LHCN-M2 (cell line): ENCODE measurements around the gene CLBA1. TPM values are rescaled to one million over a fixed set of nuclear protein-coding genes. Genes with fewer than 3 reads are reported as not detected.
"Not testable (repeated sequence)": the region's sequence is repeated elsewhere in the genome, so short reads cannot be mapped to it uniquely, and the experiment has no call there.

Experiments used
- DNase-seq: peaks from one replicate; pipeline ENCODE4 v3.0.0-alpha.2; 2012; ENCODE audit warnings: low read depth
- total RNA-seq: library from RNA; depleted of rRNA; stranded (reverse); fragments of >200 nt; gene quantifications from 2 replicates; pipeline ENCODE4 v1.2.3, GENCODE V29; 2014

CLBA1 gene
- total RNA-seq, 1 experiment from 2014 or later = 10.8 TPM

DNA sequence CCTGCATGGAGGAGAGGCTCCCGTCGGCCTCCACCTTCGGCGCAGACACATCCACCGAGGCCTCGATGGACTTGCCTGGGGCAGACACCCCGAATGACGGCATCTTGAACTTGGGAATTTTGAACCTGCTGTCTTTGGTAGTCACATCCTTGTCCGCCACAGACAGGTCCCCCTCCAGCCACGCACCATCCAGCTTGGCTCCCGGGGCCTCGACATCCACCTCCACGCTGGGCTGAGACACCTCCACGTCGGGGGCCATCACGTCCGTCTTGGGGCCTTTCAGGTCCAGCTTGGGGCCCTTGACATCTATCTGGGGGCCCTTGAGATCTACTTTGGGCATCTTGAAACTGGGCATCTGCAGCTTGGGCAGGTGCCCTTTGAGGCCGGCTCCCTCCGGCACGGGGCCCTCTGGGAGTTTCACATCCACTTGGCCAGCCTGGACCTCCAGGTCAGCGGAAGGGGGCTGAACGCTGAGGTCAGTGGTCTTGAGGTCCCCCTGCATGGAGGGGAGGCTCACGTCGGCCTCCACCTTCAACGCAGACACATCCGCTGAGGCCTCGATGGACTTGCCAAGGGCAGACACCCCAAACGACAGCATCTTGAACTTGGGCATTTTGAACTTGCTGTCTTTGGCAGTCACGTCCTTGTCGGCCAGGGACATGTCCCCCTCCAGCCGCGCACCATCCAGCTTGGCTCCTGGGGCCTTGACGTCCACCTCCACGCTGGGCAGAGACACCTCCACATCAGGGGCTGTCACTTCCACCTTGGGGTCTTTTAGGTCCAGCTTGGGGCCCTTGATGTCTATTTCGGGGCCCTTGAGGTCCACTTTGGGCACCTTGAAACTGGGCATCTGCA is 37.5 kb upstream of the CLBA1 start:
- not testable (repeated sequence) for DNase-seq

DNA sequence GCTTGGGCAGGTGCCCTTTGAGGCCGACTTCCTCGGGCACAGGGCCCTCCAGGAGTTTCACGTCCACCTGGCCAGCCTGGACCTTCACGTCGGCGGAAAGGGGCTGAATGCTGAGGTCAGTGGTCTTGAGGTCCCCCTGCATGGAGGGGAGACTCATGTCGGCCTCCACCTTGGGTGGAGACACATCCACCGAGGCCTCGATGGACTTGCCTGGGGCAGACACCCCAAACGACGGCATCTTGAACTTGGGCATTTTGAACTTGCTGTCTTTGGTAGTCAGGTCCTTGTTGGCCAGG is 36.9 kb upstream of the CLBA1 start:
- DNase-seq = no peak

GRCh38 chr14:104949406-104949955 is 36.1 kb upstream of the CLBA1 start:
- not testable (repeated sequence) for DNase-seq

- DNase-seq = no peak
Observed at GRCh38 chr14:104950021-104950420, 35.6 kb upstream of the CLBA1 start.

- DNase-seq = not testable (repeated sequence)
Observed at GRCh38 chr14:104950701-104951100, 34.9 kb upstream of the CLBA1 start.

DNA sequence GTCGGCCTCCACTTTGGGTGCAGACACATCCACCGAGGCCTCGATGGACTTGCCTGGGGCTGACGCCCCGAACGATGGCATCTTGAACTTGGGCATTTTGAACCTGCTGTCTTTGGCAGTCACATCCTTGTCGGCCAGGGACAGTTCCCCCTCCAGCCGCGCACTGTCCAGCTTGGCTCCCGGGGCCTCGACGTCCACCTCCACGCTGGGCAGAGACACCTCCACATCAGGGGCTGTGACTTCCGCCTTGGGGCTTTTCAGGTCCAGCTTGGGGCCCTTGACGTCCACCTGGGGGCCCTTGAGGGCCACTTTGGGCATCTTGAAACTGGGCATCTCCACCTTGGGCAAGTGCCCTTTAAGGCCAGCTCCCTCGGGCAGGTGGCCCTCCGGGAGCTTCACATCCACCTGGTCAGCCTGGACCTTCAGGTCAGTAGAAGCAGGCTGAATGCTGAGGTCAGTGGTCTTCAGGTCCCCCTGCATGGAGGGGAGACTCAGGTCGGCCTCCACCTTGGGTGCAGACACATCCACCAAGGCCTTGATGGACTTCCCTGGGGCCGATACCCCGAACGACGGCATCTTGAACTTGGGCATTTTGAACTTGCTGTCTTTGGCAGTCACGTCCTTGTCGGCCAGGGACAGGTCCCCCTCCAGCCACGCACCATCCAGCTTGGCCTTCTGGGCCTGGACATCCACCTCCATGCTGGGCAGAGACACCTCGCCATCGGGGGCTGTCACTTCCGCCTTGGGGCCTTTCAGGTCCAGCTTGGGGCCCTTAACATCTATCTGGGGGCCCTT is 33.5 kb upstream of the CLBA1 start:
- not testable (repeated sequence) for DNase-seq

- DNase-seq = no peak
Observed at GRCh38 chr14:104953097-104953496, 32.5 kb upstream of the CLBA1 start.

DNA sequence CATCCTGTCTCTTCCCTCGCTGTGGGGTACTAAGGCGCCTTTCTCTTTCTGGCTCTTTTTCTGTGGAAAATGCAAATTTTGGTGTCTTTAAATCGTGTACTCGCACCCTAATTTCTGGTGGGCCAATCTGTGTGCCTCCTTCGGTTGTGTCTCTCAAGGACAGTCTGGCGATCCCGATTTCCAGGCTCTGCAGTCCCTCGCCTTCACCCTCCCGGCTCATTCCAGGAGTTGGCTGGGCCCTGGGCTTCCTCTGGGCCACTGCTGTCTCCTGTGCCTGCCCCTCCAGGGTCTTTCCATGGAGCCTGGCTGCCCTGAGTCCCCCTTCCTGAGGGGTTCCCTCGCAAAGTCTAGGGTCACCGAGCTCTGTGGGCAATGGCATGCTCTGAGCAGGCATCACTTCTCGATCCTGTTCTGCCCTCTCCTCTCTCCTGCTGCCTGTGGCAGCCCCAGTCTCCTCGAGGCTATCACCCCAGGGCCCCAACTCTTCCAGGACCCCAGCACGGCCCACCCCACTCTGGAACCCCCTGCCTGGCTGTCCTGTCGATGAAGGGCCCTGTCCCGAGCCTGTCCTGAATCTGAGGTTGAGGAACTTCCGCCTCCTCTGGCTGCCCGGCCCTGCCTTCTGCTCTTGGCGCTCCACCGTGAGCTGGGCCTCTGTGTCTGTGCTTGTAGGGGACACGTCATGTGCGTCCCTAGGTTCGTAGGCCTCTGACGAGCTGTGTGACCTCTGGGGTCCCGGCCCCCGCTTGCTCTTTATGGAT is 31.5 kb upstream of the CLBA1 start:
- DNase-seq = no peak

- no peak for DNase-seq
Observed at GRCh38 chr14:104954746-104955395, 30.7 kb upstream of the CLBA1 start.

- DNase-seq = no peak
Observed at GRCh38 chr14:104955396-104955770, 30.2 kb upstream of the CLBA1 start.

DNA sequence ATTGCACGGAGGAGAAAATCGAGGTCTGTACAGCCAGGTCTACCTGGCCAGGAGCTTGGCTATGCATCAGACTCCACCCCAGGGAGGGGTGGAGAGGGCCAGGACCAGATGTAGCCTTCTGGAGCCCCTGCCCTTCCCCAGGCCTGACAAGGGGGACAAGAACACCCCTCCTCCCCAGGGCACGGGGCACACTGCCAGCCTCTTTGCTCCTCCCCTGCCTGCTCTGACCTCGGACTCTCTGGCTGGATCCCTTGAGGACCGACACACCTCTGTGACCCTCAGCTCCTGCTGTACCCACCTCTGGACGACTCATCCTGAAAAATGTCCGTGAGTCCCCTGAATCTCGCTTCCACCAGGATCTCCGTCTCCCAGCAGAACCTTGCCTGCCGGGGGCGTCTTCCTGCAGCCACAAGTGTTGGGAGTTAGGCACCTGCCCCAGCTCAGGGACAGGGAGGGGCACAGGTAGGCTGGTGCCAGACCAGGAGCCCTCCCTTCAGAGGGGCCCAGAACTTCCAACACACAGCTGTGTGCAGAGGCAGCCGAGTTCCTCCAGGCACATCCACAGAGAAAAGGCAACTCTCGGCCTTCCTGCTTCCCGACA is 29.2 kb upstream of the CLBA1 start:
- no peak for DNase-seq

GRCh38 chr14:104957146-104958113 is 28.2 kb upstream of the CLBA1 start:
- no peak for DNase-seq

GRCh38 chr14:104964546-104964945 is 21.0 kb upstream of the CLBA1 start:
- no peak for DNase-seq

GRCh38 chr14:104965561-104966231 is 19.9 kb upstream of the CLBA1 start:
- DNase-seq = no peak

- no peak for DNase-seq
Observed at GRCh38 chr14:104966261-104966865, 19.2 kb upstream of the CLBA1 start.

GRCh38 chr14:104966981-104967385 is 18.6 kb upstream of the CLBA1 start:
- DNase-seq = no peak

- DNase-seq = no peak
Observed at GRCh38 chr14:104967386-104968152, 18.0 kb upstream of the CLBA1 start.

GRCh38 chr14:104968153-104968527 is 17.4 kb upstream of the CLBA1 start:
- no peak for DNase-seq
